ENCODE measurements around the gene SLC43A2.

DNA sequence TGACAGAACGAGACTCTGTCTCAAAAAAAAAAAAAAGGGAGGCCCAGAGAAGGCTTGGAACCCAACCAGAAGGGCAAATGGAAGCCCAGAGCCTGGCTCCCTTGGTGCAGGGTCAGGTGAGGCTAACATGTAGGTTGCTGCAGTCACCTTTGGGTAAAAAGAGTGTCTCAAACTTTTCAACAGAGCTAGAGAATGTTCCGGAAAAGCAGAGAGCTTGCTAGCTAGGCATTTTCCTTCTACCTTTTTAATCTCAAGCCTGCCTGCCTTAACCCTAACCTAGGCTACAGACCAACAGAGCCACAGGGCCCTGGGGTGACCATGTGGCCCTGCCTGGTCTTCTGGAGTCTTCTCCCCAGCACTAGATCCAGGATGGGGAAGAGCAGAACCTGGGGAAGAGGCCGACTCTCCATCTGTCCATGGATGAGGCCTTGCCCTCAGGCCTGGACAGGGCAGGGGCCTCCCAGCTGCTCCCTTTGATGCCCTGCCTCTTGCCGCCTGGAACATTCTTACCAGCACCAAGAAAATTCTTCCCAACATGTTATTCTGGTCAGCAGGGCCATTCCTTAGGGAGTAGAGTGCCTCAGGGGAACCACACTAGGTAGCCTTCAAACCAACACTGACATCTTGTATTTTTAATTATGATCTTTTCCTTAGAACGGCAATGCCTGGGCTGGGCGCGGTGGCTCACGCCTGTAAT is 30.1 kb downstream of the SLC43A2 start:
- TF ChIP-seq, protein P1, sequence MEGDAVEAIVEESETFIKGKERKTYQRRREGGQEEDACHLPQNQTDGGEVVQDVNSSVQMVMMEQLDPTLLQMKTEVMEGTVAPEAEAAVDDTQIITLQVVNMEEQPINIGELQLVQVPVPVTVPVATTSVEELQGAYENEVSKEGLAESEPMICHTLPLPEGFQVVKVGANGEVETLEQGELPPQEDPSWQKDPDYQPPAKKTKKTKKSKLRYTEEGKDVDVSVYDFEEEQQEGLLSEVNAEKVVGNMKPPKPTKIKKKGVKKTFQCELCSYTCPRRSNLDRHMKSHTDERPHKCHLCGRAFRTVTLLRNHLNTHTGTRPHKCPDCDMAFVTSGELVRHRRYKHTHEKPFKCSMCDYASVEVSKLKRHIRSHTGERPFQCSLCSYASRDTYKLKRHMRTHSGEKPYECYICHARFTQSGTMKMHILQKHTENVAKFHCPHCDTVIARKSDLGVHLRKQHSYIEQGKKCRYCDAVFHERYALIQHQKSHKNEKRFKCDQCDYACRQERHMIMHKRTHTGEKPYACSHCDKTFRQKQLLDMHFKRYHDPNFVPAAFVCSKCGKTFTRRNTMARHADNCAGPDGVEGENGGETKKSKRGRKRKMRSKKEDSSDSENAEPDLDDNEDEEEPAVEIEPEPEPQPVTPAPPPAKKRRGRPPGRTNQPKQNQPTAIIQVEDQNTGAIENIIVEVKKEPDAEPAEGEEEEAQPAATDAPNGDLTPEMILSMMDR (optimal IDR thresholded peaks at IDR 0.05 in 1 of 3, IDR thresholded peaks at IDR 0.05 in 1 of 3, conservative IDR thresholded peaks at IDR 0.05 in 1 of 3; ENCODE audit: extremely low read depth in 1 of 3, insufficient read depth in 2 of 3, low read length in 3 of 3): no peak
- no peak for TF ChIP-seq EZH2 (IDR thresholded peaks at IDR 0.05; ENCODE audit: low read length)
